Left ventricle myocardium inferior (tissue), 1 donor: ENCODE data around the gene KRTAP5-1. TPM values are rescaled to one million over a fixed set of nuclear protein-coding genes. Genes with fewer than 3 reads are reported as not detected.

Source experiments
- DNase-seq: peaks from one replicate; pipeline ENCODE4 v3.0.0-alpha.2; 2020
- H3K27ac ChIP-seq: fragments of 200-600 bp; replicated peaks from 2 replicates; pipeline ENCODE4 v1.8.0; 2021
- H3K27me3 ChIP-seq: fragments of 200-600 bp; 2 replicates; pipeline ENCODE4 v1.8.0; 2021; ENCODE audit warnings: low read depth
- H3K36me3 ChIP-seq: fragments of 200-600 bp; 2 replicates; pipeline ENCODE4 v1.8.0; 2021
- H3K4me1 ChIP-seq: fragments of 200-600 bp; 2 replicates; pipeline ENCODE4 v1.8.0; 2021
- H3K4me3 ChIP-seq: fragments of 200-600 bp; 2 replicates; pipeline ENCODE4 v1.8.0; 2021; ENCODE audit warnings: mild to moderate bottlenecking, moderate library complexity
- H3K9me3 ChIP-seq: fragments of 200-600 bp; replicated peaks from 2 replicates; pipeline ENCODE4 v1.8.0; 2021
- intact Hi-C: fragments of 100-400 bp; cut with micrococcal nuclease; formaldehyde crosslinking; loops from one replicate; pipeline ENCODE4 v1.11.0; 2022
- total RNA-seq: library from RNA; stranded (reverse); fragmentation: NEBNext Ultra II Directional; extraction: Animal tissue kit (Norgen Biotek cat#: 25700); gene quantifications from one replicate; pipeline ENCODE4 v1.2.1, GENCODE V29; 2021
- TF ChIP-seq, protein P1 (sequence below): fragments of 200-600 bp; IDR thresholded peaks from 2 replicates; pipeline ENCODE4 v1.8.0; 2021; ENCODE audit warnings: antibody characterized with exemption, mild to moderate bottlenecking, borderline replicate concordance
- donor health status: DM: no; HTN: yes; CAD: no; lungs with severe emphysema.

The KRTAP5-1 gene
- total RNA-seq, 1 donor from 2014 or later: not detected

DNA sequence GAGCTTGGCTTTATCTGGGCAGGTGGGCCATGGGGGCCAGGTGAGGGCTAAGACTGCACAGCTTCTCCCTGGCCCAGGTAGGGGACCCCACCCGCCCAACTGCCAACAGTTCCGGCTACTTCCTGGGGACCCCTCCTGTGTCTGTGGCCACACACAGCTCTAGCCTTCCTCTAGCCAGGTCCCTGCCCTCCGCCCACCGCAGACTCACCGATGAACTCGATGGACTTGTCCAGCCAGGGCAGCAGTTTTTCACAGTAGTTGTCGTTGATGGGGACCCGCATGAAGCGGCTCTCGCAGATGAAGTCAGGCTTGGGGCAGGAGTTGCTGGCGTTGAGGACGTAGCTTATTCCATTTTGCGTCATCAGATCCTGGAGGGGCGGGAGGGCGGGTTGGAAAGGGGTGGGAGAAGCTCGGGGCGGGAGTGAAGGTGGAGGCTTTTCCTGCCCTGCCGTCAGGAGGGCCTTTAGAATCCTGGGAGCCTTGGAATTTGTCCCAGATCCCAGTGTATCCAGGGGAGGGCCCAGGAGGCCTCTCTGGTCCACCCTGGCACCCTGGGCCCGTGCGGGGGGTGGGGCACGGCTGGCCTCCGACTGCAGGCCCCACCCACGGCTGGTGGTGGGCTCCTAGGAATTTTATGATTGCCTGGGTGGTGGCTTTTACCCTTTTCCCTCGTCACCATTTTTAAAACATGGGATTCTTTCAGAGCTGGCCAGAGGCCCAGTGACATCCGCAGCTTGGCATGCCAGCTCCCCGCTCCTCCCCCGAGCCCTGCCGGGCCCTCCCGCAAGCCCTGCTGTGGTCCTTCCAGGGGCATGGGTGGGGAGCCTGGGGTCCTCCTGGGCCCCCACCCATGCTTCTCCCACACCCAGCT is 26.9 kb downstream of the KRTAP5-1 start:
- H3K27me3 ChIP-seq: no peaks in the 10 kb centered on the region
- intact Hi-C loops: no loop called here
- H3K4me3 ChIP-seq: peak overlapping the region; percentile 29
- peaks cover 28% of the 10 kb centered on the region for H3K36me3 ChIP-seq
- DNase-seq: no peak
- peaks cover 63% of the 10 kb centered on the region for H3K4me1 ChIP-seq
- TF ChIP-seq, protein P1, sequence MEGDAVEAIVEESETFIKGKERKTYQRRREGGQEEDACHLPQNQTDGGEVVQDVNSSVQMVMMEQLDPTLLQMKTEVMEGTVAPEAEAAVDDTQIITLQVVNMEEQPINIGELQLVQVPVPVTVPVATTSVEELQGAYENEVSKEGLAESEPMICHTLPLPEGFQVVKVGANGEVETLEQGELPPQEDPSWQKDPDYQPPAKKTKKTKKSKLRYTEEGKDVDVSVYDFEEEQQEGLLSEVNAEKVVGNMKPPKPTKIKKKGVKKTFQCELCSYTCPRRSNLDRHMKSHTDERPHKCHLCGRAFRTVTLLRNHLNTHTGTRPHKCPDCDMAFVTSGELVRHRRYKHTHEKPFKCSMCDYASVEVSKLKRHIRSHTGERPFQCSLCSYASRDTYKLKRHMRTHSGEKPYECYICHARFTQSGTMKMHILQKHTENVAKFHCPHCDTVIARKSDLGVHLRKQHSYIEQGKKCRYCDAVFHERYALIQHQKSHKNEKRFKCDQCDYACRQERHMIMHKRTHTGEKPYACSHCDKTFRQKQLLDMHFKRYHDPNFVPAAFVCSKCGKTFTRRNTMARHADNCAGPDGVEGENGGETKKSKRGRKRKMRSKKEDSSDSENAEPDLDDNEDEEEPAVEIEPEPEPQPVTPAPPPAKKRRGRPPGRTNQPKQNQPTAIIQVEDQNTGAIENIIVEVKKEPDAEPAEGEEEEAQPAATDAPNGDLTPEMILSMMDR: no peak
- H3K9me3 ChIP-seq: no peaks in the 10 kb centered on the region
- H3K27ac ChIP-seq: peak overlapping the region; percentile 90

DNA sequence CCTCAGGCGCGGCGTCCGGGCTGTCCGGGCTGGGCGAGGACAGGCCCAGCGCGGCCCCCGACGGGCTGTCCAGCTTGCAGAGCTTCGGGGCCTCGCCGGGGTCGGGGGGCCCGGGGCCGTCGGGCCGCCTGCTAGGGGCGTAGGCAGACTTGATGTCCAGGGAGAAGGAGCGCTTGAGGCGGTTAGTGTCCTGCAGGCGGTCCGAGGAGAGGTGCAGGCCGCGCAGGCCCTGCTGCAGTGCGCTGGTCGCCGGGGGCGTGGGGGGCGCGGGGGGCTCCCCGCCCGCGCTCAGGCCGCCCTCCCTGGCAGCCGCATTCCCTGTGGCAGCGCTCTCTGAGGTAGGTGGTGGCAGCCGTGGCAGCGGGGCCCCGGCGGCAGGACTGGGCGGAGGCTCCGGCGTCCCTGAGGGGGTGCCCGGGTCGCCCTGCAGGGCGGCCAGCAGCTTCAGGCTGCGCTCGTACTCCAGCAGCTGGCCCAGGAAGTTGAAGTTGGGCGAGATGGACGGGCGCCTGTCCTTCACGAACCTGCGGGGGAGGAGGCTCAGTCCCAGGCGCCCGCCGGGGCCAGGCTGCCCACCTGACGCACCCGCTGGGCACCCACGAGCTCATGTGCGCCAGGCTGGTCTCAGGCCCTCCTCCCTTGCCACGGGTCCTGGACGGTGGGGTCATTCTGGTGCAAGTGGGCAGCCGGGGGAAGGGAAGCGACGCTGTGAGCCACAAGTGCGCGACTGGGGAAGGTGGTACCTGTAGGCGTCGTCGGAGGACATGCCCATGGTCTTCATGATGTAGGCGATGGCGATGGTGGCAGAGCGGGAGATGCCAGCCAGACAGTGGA is 27.8 kb downstream of the KRTAP5-1 start:
- TF ChIP-seq, protein P1: no peak
- no peaks in the 10 kb centered on the region for H3K9me3 ChIP-seq
- H3K4me3 ChIP-seq: no peak overlapping the region
- intact Hi-C loops: no loop called here
- no peak for DNase-seq
- no peaks in the 10 kb centered on the region for H3K27me3 ChIP-seq
- peaks cover 21% of the 10 kb centered on the region for H3K36me3 ChIP-seq
- H3K27ac ChIP-seq: peak overlapping the region; percentile 90
- H3K4me1 ChIP-seq: peaks cover 68% of the 10 kb centered on the region

DNA sequence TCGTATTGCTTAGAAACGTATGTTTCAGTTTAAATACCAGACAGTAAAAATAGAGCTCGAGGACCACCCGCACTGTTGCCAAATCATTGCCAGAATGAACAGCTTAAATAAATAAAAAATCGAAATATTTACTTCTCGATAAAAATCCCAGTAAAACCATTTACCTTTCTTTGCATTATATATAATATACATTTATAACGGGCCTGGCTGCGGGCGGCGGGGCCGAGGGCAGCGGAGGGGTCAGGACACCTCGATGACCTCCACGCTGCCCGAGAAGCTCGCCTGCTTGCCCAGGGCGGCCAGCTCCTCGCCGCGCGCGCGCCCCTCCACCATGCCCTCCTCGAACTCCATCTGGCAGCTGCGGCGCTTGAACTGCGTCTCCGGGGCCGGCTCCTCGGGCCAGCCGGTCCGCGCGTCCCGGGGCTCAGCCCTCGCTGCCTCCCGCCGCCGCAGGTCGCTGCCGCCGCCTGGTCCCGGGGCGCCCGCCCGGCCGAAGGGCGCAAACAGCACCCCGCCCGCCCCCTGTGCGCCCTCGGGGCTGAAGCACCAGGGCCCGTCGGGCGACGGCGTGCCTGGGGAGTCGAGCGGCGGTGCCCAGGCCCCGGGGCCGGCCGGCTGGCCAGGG is 28.7 kb downstream of the KRTAP5-1 start:
- DNase-seq: no peak
- Histone ChIP-seq H3K4me3 (no peak overlapping the region), H3K36me3 (peaks cover 17% of the 10 kb centered on the region), H3K27me3 (no peaks in the 10 kb centered on the region), H3K27ac (no peak overlapping the region), H3K4me1 (peaks cover 70% of the 10 kb centered on the region), H3K9me3 (no peaks in the 10 kb centered on the region)
- intact Hi-C loops: no loop called here
- TF ChIP-seq, protein P1: no peak

DNA sequence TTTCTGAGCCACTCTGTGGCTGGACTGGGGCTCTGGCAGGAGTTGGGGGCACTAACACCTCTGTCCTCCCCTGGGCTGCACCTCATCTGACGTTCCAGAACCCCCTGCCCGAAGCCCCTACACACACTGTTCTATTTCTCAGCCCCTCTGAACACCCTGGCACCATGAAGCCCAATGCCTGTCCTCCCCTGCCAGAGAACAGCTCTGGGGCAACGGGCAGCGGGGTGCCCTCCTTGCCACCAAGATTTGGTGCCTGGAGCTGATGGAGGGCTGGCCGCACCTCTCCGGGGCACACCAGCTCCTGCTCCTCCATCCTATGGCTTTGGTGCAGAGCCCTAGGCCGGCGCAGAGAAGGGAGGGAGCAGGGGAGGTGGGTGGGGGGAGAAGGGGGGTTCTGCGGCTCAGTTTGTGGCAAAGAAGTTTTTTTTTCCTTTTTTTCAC is 29.4 kb downstream of the KRTAP5-1 start:
- TF ChIP-seq, protein P1: no peak
- Histone ChIP-seq H3K36me3 (peaks cover 17% of the 10 kb centered on the region), H3K9me3 (no peaks in the 10 kb centered on the region), H3K4me1 (peaks cover 67% of the 10 kb centered on the region), H3K27me3 (no peaks in the 10 kb centered on the region), H3K4me3 (no peak overlapping the region), H3K27ac (no peak overlapping the region)
- intact Hi-C loops: no loop called here
- no peak for DNase-seq

DNA sequence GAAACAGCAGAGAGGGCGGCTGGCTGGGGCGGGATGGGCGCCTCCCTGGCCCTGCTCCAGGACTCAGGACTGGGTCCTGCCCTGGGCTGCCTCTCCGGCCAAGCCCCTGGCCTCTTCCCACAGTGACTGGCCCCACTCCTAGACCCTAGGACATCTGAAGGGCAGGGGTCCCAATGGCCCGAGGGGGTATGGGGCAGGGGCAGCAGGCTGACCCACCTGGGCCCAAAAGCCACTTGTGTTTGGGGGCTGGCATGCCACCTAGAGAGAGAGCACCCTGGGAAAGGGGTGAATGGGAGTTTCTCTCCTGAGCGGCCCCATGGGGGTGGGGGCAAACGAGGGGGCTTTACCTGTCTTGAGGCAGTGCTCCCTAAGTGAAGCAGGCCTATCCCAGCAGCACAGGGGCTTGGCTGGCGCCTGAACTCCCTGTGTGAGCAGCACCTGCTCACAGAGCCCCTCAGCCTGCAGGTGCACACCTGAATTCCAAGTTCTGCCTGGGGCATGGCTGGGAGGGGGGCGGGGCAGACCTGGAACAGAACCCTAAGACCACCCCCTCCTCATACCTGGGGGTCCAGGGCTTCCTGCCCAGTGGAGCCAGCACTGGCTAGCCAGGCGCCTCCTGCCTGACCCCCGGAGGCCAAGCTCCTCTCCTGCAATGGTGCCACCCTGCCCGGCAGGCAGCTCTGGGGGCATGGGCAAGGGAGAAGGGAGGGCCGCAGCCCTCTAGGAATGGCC is 29.9 kb downstream of the KRTAP5-1 start:
- peaks cover 17% of the 10 kb centered on the region for H3K36me3 ChIP-seq
- peaks cover 61% of the 10 kb centered on the region for H3K4me1 ChIP-seq
- H3K9me3 ChIP-seq: no peaks in the 10 kb centered on the region
- TF ChIP-seq, protein P1: no peak
- no peaks in the 10 kb centered on the region for H3K27me3 ChIP-seq
- intact Hi-C loops: no loop called here
- H3K27ac ChIP-seq: no peak overlapping the region
- DNase-seq: no peak
- no peak overlapping the region for H3K4me3 ChIP-seq
